NCI-H2196 (cell line): ENCODE measurements around the gene CDRT15.
"Not testable (repeated sequence)": the region's sequence is repeated elsewhere in the genome, so short reads cannot be mapped to it uniquely, and the experiment has no call there.

ENCODE experiments used
- DNase-seq: peaks from one replicate; lab custom pipeline; 2025; ENCODE audit not compliant: unreplicated experiment; lab: John Stamatoyannopoulos, UW

CDRT15 gene

DNA sequence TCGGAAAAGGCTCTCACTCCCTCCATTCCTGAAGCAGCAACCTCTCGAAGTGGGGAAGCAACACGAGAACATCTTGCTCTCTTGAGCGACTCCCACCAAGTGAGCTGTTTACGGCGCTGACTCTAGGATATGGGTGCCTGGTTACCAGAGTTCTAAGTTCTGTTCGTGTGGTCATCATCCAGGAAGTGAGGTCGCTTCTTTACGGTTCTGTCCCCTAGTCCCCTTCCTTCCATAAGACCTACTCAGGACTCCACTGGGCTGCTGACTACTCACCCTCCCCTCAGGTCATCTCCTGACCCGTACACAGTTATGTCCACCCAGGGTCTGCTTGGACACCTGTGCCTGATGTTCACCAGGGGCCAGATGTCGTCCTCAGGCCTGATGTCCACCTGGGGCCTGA is at the start of gene CDRT15:
TSS of gene CDRT15 (minus strand) at position 101 of the 400 bp plus-strand sequence. CDS start at position 72, 29 bp downstream.
- DNase-seq, result not testable (repeated sequence)

- DNase-seq, result no peak
Observed at GRCh38 chr17:14282726-14283125, 46.1 kb upstream of the CDRT15 start.

- DNase-seq, result no peak
Observed at GRCh38 chr17:14281530-14281929, 44.9 kb upstream of the CDRT15 start.

GRCh38 chr17:14276535-14277250 is 40.0 kb upstream of the CDRT15 start:
- no peak for DNase-seq

DNA sequence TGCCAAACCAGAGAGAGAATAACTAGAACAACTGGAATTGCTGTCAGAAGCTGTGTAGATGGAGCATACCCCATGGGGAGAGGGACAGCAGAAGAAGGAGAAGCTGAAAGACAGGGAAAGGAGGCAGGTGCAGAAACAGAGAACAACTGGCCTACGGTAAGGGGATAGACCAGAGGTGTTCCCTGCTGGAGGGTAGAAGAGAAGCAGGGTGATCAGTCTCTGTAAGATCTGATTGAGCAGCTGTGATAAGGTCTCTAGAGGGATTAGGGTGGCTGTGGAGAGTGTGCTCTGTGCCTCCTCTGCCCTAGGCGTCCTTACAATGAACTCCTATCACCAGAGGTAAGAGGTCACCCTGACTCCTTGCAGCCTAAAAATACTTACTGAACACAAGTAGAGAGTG is 33.8 kb upstream of the CDRT15 start:
- DNase-seq, result no peak

GRCh38 chr17:14269473-14269872 is 32.8 kb upstream of the CDRT15 start:
- DNase-seq, result no peak

- DNase-seq, result no peak
Observed at GRCh38 chr17:14268264-14268663, 31.6 kb upstream of the CDRT15 start.

- DNase-seq, result no peak
Observed at GRCh38 chr17:14261406-14261805, 24.7 kb upstream of the CDRT15 start.

DNA sequence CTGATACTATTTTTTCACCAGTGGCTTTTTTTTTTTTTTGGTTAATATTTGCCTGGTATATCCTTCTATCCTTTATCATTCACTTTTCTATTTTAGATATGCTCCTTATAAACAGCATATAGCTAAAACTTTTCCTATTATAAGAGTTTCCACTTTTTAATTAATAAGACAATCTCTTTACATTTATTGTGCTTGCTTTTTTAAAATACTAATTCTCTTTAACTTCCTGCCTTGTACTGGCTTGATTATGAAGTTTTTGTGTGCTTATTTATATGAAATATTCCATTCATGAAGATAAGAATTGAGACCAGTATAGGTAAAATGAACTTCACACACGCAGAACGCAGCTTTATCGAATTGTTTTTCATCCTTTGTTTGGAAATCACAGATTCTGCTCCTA is 9.0 kb upstream of the CDRT15 start:
- DNase-seq, result no peak

DNA sequence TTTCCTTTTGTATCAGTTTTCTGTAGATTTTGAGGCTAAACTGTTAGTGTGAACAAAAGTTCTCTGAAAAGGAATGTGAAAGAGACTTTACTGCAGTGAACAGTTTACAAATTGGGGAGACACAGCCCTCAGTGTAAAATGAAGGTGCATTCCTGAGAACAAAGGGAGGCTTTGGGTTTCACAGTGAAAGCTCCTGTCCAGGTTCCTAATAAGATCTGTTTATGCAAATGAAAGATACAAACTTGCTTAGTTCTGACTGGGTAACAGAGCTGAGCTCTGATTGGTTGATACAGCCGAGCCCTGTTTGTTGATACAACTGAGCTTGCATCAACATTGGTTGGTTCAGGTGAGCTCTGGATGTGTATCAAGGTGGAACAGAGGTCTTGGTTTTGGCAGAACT is 8.3 kb upstream of the CDRT15 start:
- no peak for DNase-seq

DNA sequence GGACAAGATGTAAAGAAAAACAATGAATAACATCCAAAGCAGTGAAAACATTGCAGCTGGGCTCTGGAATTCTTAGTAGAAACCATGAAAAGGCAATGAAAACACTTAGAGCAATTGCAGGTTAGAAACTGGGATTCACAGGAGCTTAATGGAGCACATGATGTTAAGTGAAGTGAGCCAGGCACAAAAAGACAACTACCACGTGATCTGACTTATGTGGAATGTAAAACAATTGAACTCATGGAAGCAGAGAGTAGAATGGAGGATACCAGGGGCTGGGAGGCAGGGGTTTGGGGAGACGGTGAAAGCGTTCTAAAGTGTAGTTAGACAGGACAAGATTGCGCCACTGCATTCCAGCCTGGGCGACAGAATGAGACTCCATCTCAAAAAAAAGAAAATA is 2.6 kb upstream of the CDRT15 start:
- not testable (repeated sequence) for DNase-seq

DNA sequence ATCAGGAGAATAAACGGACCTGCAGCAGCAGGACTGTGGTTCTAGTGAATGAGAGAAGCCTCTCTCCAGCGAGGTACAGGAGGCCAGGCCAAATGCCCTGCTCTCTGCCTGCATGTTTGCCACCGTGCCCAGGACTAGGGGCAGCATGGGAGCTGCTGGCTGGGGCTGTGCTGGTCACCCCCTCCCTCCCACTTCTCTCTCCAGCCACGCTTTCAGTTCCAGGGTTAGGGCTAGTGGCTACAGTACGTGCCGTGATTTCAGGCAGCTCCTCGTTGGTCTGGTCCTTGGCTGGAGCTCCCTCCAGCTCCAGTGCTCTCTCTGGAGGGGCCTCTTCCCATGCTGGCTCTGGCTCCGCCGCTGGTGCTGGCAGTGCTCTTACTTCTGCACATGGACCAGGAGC is 630 bp downstream of the CDRT15 start:
- not testable (repeated sequence) for DNase-seq

- not testable (repeated sequence) for DNase-seq
Observed at GRCh38 chr17:14235047-14235446, 1.6 kb downstream of the CDRT15 start.

DNA sequence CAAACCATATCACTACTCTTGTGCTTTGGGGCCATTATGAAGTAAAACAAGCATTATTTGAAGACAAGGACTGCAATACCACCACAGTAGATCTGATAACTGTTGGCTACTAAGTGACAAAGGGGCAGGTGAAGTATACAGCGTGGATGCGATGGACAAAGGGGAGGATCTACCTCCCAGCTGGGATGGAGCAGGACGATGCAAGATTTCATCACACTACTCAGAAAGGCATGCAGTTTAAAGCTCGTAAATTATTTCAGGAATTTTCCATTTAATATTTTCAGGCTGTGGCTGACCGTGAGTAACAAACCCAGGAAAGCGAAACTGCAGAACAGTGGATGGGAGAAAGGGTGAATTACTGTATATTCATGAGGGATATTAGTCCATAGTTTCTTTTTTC is 5.5 kb downstream of the CDRT15 start:
- not testable (repeated sequence) for DNase-seq

DNA sequence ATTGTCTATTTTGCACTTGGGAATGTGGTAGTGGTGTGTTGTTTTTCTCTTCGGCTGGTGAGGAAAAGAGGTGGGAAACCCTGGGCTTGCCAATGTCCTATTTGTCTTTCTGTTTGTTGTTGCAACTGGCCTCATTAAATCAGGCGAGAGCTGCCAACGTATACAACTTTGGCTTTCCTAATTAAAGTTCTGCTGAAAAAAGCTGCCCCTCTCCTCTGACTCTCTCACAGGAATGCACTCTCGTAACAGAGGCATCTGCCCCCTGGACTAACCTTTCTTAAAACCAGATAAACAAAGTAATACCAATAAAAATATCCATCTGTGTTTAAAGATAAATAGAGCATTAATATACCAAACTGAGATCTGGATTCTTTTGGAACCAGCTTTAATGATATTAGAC is 7.8 kb downstream of the CDRT15 start:
- no peak for DNase-seq

GRCh38 chr17:14227052-14227451 is 9.6 kb downstream of the CDRT15 start:
- DNase-seq, result no peak

- DNase-seq, result no peak
Observed at GRCh38 chr17:14225254-14225980, 11.2 kb downstream of the CDRT15 start.

DNA sequence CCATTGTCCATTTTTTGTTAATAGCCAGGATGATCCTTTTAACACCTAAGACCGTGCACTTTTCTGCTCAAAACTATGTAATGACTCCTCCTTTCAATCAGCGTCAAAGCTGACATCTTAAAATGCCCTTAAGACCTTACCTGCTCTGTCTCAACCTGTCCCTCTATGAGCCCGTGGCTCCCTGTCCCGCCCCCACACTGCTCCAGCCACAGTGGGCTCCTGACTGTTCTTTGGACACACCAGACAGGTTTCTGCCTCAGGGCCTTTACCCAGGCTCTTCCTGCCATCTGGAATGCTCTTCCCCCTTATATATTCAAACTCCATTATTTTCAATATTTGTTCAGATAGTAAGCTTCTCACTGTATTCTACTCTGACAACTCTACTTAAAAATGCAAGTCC is 14.1 kb downstream of the CDRT15 start:
- no peak for DNase-seq

- no peak for DNase-seq
Observed at GRCh38 chr17:14214271-14214670, 22.4 kb downstream of the CDRT15 start.

DNA sequence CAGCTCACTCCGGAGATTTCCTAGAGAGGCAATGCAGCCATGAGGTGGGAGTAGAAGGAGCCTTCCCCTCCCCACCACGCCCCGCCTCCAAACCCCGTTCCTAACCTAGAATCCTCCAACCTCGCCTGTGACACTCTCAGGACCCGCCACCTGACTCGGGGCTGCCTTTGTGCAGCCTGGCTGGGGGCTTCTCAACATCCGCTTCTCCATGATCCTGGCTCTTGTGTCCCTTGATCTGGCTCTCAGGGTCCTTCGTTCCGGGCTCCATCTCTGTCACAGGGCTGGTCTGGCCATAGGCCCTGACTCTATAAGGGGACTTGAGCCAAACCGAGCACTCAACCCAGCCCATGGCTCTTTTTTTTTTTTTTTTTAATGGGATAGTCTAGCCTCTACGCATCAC is 24.3 kb downstream of the CDRT15 start:
- DNase-seq, result no peak

- DNase-seq, result no peak
Observed at GRCh38 chr17:14211801-14212200, 24.9 kb downstream of the CDRT15 start.

GRCh38 chr17:14211246-14211645 is 25.4 kb downstream of the CDRT15 start:
- no peak for DNase-seq

DNA sequence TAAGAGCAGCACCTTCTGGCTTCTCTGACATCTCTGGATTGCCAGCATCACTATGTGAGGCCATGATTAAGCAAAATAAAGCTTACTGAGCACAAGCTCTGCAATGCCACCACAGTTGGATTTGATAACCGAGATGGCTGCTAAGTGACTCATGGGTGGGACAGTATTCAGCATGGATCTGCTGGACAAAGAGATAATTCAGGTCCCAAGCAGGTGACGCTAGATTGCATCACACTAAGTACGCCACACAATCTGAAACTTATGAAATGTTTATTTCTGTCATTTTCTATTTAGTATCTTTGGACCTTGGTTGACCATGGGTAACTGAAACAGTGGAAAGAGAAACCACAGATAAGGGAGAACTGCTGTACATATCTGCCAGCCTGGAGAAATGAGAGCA is 27.4 kb downstream of the CDRT15 start:
- no peak for DNase-seq
